Smooth muscle cell (in vitro differentiated cells): ENCODE measurements around the gene KHDRBS2. TPM values are rescaled to one million over a fixed set of nuclear protein-coding genes. Genes with fewer than 3 reads are reported as not detected.

ENCODE experiments used
- DNase-seq: peaks from one replicate; lab custom pipeline; 2025; ENCODE audit not compliant: unreplicated experiment; lab: John Stamatoyannopoulos, UW
- H2AFZ ChIP-seq: fragments of 200-600 bp; sonication (generic); 2 replicates; pipeline ENCODE4 v1.6.0; 2016; ENCODE audit warnings: antibody characterized with exemption, low read depth, mild to moderate bottlenecking
- H3F3A ChIP-seq: fragments of 200-600 bp; sonication (generic); 2 replicates; pipeline ENCODE4 v1.6.0; 2017; ENCODE audit warnings: antibody characterized with exemption, low read depth
- H3K27ac ChIP-seq: fragments of 200-600 bp; sonication (generic); 2 replicates; pipeline ENCODE4 v1.5.1; 2016; ENCODE audit warnings: low read depth, mild to moderate bottlenecking
- H3K27me3 ChIP-seq: fragments of 200-600 bp; sonication (generic); 2 replicates; pipeline ENCODE4 v1.6.1; 2016; ENCODE audit warnings: low read depth, mild to moderate bottlenecking
- H3K36me3 ChIP-seq: fragments of 200-600 bp; sonication (generic); 2 replicates; pipeline ENCODE4 v1.5.1; 2016; ENCODE audit warnings: low read depth
- H3K4me1 ChIP-seq: fragments of 200-600 bp; sonication (generic); 2 replicates; pipeline ENCODE4 v1.5.1; 2016; ENCODE audit warnings: low read depth
- H3K4me2 ChIP-seq: fragments of 200-600 bp; sonication (generic); 2 replicates; pipeline ENCODE4 v1.6.0; 2016; ENCODE audit warnings: mild to moderate bottlenecking
- H3K4me3 ChIP-seq: fragments of 200-600 bp; sonication (generic); 2 replicates; pipeline ENCODE4 v1.5.1; 2016; ENCODE audit warnings: mild to moderate bottlenecking
- H3K79me2 ChIP-seq: fragments of 200-600 bp; sonication (generic); 2 replicates; pipeline ENCODE4 v1.6.0; 2016; ENCODE audit warnings: low read depth, mild to moderate bottlenecking
- H3K9ac ChIP-seq: fragments of 200-600 bp; sonication (generic); 2 replicates; pipeline ENCODE4 v1.6.0; 2016; ENCODE audit warnings: low read depth
- H3K9me3 ChIP-seq: fragments of 200-600 bp; sonication (generic); replicated peaks from 2 replicates; pipeline ENCODE4 v1.5.1; 2016; ENCODE audit warnings: low read depth
- H4K20me1 ChIP-seq: fragments of 200-600 bp; sonication (generic); 2 replicates; pipeline ENCODE4 v1.6.0; 2016; ENCODE audit warnings: low read depth
- WGBS: methylation state at CpG from one replicate; pipeline ENCODE4 v1.1.7; 2016; ENCODE audit warnings: low lambda C conversion rate; 5-methylcytosine and 5-hydroxymethylcytosine counted together
- polyA plus RNA-seq: library from polyadenylated mRNA; unstranded; fragments of >200 nt; fragmentation: Nextera tagmentation; extraction: Ambion mirVana; gene quantifications from 2 replicates; pipeline ENCODE4 v1.2.1, GENCODE V29; 2016
- total RNA-seq: library from RNA; depleted of rRNA; stranded (reverse); fragments of >200 nt; gene quantifications from 2 replicates; pipeline ENCODE4 v1.2.3, GENCODE V29; 2014
- TF ChIP-seq, protein P1 (sequence below): fragments of 200-600 bp; sonication (generic); IDR thresholded peaks from 2 replicates; pipeline ENCODE4 v1.5.1; 2017; ENCODE audit warnings: borderline replicate concordance, mild to moderate bottlenecking, antibody characterized with exemption; ENCODE audit not compliant: insufficient read depth, poor library complexity, severe bottlenecking

Gene KHDRBS2
- total and polyA plus RNA-seq, 2 experiments from 2014 or later = 0.07 to 0.27 TPM

- WGBS = 92% methylated on average over 15 of the region's 15 CpGs
- Histone ChIP-seq H3K36me3 (no peaks in the 10 kb centered on the region), H3K4me2 (no peak overlapping the region), H3K9me3 (no peaks in the 10 kb centered on the region), H3K27ac (no peak overlapping the region), H3K79me2 (no peaks in the 10 kb centered on the region), H3K9ac (no peak overlapping the region), H3K27me3 (no peaks in the 10 kb centered on the region), H3K4me1 (no peaks in the 10 kb centered on the region), H3F3A (no peaks in the 10 kb centered on the region), H4K20me1 (no peaks in the 10 kb centered on the region), H3K4me3 (no peak overlapping the region), H2AFZ (no peak overlapping the region)
- TF ChIP-seq, protein P1, sequence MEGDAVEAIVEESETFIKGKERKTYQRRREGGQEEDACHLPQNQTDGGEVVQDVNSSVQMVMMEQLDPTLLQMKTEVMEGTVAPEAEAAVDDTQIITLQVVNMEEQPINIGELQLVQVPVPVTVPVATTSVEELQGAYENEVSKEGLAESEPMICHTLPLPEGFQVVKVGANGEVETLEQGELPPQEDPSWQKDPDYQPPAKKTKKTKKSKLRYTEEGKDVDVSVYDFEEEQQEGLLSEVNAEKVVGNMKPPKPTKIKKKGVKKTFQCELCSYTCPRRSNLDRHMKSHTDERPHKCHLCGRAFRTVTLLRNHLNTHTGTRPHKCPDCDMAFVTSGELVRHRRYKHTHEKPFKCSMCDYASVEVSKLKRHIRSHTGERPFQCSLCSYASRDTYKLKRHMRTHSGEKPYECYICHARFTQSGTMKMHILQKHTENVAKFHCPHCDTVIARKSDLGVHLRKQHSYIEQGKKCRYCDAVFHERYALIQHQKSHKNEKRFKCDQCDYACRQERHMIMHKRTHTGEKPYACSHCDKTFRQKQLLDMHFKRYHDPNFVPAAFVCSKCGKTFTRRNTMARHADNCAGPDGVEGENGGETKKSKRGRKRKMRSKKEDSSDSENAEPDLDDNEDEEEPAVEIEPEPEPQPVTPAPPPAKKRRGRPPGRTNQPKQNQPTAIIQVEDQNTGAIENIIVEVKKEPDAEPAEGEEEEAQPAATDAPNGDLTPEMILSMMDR = no peak
- no peak for DNase-seq
These were observed 416.2 kb downstream of the KHDRBS2 start for GRCh38 chr6:61869632-61870400.

- Histone ChIP-seq H2AFZ (no peak overlapping the region), H3K9me3 (peaks cover 3% of the 10 kb centered on the region), H3K9ac (no peak overlapping the region), H3K27me3 (no peaks in the 10 kb centered on the region), H3K27ac (no peak overlapping the region), H3K4me2 (no peak overlapping the region), H3K79me2 (no peaks in the 10 kb centered on the region), H3K4me1 (no peaks in the 10 kb centered on the region), H3F3A (no peaks in the 10 kb centered on the region), H3K4me3 (no peak overlapping the region), H3K36me3 (no peaks in the 10 kb centered on the region), H4K20me1 (no peaks in the 10 kb centered on the region)
- WGBS = 96% methylated on average over 8 of the region's 8 CpGs
- TF ChIP-seq, protein P1 = no peak
- no peak for DNase-seq
These were observed 417.4 kb downstream of the KHDRBS2 start for GRCh38 chr6:61868507-61869080.

GRCh38 chr6:61867635-61868034 is 418.4 kb downstream of the KHDRBS2 start:
- H3K4me3 ChIP-seq = no peak overlapping the region
- H4K20me1 ChIP-seq = no peaks in the 10 kb centered on the region
- no peak overlapping the region for H3K4me2 ChIP-seq
- H3K9ac ChIP-seq = no peak overlapping the region
- H3K27me3 ChIP-seq = no peaks in the 10 kb centered on the region
- DNase-seq = no peak
- no peak overlapping the region for H3K27ac ChIP-seq
- TF ChIP-seq, protein P1 = no peak
- 95% methylated on average over 4 of the region's 4 CpGs for WGBS
- H3K79me2 ChIP-seq = no peaks in the 10 kb centered on the region
- no peaks in the 10 kb centered on the region for H3K36me3 ChIP-seq
- no peaks in the 10 kb centered on the region for H3K4me1 ChIP-seq
- H3K9me3 ChIP-seq = peaks cover 12% of the 10 kb centered on the region
- no peaks in the 10 kb centered on the region for H3F3A ChIP-seq
- H2AFZ ChIP-seq = no peak overlapping the region
